Uterus (tissue), 2 donors: ENCODE measurements around the gene SLC25A17.

Experiments
- POLR2A ChIP-seq, 2 donors: fragments of 450-650 bp; IDR thresholded peaks; one replicate each; pipeline ENCODE4 v1.6.1; 2016; ENCODE audit warnings: antibody characterized with exemption in 2 of 2, mild to moderate bottlenecking in 1 of 2, moderate library complexity in 1 of 2
- TF ChIP-seq, protein P1 (sequence below), 4 experiments: fragments of 200-600 bp in 2 of 4; fragments of 450-650 bp in 2 of 4; sonication (generic) in 2 of 4; IDR thresholded peaks; one replicate each; pipeline ENCODE4 v1.5.1; 2016 to 2019; ENCODE audit warnings: antibody characterized with exemption in 4 of 4, mild to moderate bottlenecking in 2 of 4, moderate library complexity in 1 of 4

DNA sequence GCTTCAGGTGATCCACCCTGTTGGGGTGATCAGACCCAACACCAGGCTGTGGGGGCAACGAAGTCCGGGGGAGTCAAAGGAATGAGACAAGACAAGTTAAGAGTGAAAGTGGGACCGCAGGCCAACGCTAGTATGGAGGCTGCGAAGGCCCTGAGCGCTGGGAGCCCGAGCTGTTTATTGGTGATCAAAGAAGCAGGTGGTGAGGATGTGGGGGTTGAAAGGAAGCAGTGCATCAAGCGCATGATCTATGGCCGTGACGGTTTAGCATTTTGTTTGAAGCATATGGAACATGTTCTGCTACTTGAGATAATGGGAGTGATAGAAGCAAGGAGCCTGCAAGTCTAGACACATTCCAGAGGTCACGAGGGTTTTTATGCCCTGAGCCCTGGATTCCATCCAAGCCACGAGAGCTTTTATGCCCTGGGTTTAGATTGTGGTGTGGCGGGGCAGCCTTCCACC lies 90.4 kb downstream of the SLC25A17 start:
- TF ChIP-seq, protein P1, sequence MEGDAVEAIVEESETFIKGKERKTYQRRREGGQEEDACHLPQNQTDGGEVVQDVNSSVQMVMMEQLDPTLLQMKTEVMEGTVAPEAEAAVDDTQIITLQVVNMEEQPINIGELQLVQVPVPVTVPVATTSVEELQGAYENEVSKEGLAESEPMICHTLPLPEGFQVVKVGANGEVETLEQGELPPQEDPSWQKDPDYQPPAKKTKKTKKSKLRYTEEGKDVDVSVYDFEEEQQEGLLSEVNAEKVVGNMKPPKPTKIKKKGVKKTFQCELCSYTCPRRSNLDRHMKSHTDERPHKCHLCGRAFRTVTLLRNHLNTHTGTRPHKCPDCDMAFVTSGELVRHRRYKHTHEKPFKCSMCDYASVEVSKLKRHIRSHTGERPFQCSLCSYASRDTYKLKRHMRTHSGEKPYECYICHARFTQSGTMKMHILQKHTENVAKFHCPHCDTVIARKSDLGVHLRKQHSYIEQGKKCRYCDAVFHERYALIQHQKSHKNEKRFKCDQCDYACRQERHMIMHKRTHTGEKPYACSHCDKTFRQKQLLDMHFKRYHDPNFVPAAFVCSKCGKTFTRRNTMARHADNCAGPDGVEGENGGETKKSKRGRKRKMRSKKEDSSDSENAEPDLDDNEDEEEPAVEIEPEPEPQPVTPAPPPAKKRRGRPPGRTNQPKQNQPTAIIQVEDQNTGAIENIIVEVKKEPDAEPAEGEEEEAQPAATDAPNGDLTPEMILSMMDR (IDR thresholded peaks at IDR 0.05): no peak
- TF ChIP-seq POLR2A (IDR thresholded peaks at IDR 0.05): no peak
